Suppressor macrophage treated with lipopolysaccharide for 1 hour (primary cell): ENCODE results near the gene SPON2.

Source experiments
- DNase-seq, 3 donors: peaks; one replicate each; pipeline ENCODE4 v3.0.0-alpha.2; 2020 to 2022

The SPON2 gene

GRCh38 chr4:1170156-1170975, 2.0 kb downstream of the SPON2 start:
- DNase-seq = no peak

DNA sequence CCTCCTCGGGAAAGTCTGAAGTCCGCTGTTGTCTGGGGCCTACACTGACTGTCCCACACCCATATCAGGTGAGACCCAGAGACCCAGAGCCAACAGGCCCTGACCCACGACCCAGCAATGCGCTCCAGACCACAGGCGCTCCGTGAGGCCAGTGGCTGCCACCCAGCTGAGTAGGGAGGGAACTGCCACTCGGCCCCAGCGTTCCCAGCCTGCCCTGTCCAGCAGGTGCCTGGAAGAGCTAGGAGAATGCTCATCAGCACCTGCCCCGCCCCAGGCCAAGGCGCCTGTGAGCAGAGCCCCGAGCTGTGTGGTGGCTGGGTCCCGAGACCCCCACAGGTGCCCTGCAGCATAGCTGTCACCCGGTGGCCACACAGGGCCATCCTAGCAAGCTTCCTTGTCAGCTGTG, 2.7 kb downstream of the SPON2 start:
- no peak for DNase-seq

GRCh38 chr4:1169171-1169671, 3.2 kb downstream of the SPON2 start:
- DNase-seq = no peak

- peak; percentile 34 to 55 (median 52) for DNase-seq
Measured at GRCh38 chr4:1168191-1169101, 3.9 kb downstream of the SPON2 start.

- peak; percentile 90 to 94 (median 94) for DNase-seq
Measured at GRCh38 chr4:1167244-1167949, 5.0 kb downstream of the SPON2 start.

- DNase-seq = no peak
Measured at GRCh38 chr4:1166509-1167243, 5.7 kb downstream of the SPON2 start.

DNA sequence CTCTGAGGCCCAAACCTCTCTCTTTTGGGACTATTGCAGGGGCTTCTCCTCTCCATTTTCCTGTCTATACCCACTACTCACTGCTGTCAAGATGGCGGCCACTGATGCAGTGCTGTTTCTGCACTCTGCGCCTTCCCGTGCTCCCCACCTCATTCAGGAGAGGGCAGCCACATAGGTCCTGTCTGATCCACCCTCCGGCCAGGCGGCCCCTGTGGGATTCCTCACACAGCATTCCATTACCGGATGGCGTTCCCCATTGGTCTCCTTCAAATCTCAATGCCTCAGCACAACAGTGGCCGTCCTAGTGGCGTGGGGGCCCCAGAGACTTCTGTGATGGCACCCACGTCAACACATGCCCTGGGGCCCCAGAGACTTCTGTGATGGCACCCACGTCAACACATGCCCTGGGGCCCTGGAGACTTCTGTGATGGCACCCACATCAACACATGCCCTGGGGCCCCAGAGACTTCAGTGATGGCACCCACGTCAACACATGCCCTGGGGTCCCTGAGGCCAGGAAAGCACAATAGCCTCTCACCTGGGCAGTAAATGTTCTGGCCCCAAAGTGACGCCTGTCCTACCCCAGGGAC, 7.3 kb downstream of the SPON2 start:
- DNase-seq = no peak

DNA sequence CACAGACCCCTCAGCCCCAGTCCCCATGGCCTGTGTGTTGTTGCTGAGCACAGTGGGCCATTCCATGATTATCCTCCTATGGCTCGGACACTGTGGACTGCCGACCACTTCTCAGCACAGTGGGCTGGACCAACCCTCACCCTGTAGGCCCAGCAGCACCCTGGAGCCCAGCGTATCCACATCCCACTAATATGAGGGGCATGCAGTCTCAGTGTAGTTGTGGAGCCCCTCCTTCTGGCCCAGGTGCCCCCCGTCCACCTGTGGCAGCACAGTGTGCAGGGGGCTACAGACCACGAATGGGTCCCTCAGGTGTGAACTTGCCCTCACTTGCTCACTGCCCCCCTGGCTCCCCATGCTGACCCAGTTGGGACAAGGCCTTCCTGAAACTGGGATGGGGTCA, 7.9 kb downstream of the SPON2 start:
- no peak for DNase-seq

- DNase-seq = no peak
Measured at GRCh38 chr4:1164040-1164439, 8.3 kb downstream of the SPON2 start.

- no peak for DNase-seq
Measured at GRCh38 chr4:1160351-1160750, 12.0 kb downstream of the SPON2 start.

DNA sequence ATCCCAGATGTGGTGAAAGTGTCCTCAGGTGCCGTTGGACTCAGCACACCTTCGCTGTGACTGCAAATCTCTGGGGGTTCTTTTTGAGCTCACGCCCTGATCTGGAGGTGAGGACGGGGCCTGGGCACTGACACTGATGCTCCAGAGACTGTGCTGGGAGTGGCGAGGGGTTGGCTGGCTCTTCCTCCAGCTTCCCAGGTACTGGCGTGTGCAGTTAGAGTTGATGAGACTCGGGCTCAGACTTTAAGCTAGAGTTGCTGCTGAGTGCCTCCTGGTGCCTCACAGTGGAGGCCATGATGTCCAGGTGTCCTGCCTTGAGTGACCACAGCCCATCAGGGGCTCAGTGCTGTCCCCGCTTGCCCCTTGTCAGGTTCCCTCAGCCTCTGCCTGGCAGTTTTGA, 16.3 kb downstream of the SPON2 start:
- no peak for DNase-seq

GRCh38 chr4:1155314-1155713, 17.1 kb downstream of the SPON2 start:
- no peak for DNase-seq

DNA sequence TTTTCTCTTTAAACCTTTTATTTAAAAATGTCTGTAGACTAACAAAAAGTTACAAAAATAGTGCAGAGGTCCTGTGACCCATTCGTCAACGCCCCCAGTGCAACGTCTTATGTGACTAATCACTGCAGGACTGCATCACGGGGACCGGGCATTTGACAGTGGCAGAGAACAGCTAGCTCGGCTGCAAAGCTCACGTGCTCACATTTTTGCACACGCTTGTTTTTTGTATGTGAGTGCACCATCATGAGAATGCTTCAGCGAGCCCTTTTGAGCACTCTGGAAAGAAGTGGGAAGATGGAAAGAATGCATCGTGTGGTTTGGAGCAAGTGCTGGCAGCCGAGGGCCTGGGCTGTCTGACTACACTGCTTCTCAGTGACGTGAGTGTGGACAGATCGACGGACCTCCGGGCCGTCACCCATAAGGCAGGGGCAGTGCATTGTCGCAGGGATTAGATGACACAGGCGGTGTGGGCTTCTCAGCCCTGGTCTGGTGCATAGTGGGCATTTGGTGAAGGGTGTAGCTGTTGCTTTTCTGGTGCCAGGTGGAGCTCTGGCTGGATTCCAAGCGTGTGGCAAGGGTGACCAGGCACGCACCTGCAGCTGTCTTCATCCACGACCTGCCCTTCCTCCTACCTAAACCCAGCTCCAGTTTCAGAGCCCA, 17.7 kb downstream of the SPON2 start:
- DNase-seq = peak; percentile 33 to 53 (median 46)

- no peak for DNase-seq
Measured at GRCh38 chr4:1154126-1154522, 18.3 kb downstream of the SPON2 start.

DNA sequence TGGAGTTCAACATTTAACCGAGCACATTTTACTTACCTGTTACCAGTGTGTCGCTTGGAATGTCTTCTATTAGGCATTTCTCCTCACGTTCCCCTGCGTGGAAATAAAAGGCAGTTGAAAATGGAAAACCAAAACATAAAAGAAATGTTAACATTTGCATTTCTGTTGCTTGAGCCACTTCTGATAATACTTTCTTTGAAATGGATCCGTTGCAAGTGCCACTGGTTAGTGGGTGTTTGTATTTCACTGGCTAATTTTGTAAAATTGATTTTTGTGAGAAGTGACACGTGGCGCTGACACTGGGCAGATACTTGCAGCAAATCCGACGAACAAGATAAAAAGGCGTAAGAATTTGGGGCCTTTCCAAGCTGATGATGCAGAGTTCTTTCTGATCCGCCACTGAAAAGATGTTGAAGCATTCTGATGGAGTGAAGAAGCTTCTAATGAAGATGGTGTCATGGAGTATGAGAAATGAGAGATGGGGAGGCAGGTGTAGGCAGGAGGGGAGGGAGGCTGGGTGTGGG, 18.8 kb downstream of the SPON2 start:
- no peak for DNase-seq

- no peak for DNase-seq
Measured at GRCh38 chr4:1152290-1152689, 20.1 kb downstream of the SPON2 start.

DNA sequence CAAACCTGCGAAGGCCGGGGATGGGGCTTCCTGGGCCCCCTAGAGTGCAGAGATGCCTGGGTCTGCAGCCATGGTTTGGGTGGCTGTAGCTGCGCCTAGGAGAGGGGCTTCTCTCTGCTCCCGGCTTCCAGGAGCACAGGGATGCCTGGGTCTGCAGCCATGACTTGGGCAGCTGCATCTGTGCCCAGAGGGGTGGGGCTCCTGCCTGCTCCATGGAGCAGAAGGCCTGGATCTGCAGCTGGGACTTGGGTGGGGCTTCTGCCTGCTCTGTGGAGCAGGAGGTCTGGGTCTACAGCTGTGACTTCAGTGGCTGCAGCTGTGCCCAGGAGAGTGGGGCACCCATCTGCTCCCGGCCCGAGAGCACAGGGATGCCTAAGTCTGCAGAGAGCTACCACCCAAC, 20.8 kb downstream of the SPON2 start:
- no peak for DNase-seq

- no peak for DNase-seq
Measured at GRCh38 chr4:1150875-1151274, 21.5 kb downstream of the SPON2 start.

GRCh38 chr4:1139860-1140259, 32.5 kb downstream of the SPON2 start:
- no peak for DNase-seq

GRCh38 chr4:1137850-1138249, 34.5 kb downstream of the SPON2 start:
- peak; percentile 44 to 84 (median 81) for DNase-seq
